Type B pancreatic cell (in vitro differentiated cells): ENCODE data around the gene DNAH8. TPM values are rescaled to one million over a fixed set of nuclear protein-coding genes. Genes with fewer than 3 reads are reported as not detected.

Source experiments
- DNase-seq: peaks from one replicate; pipeline ENCODE4 v3.0.0; 2021; ENCODE audit warnings: mixed read lengths; ENCODE audit not compliant: unreplicated experiment; ENCODE audit errors: extremely low spot score
- H3K27ac Mint-ChIP-seq: 2 replicates; pipeline ENCODE4 v1.8.0; 2021; ENCODE audit warnings: mild to moderate bottlenecking, mixed read lengths
- H3K27me3 Mint-ChIP-seq: 2 replicates; pipeline ENCODE4 v1.8.0; 2021; ENCODE audit warnings: mixed read lengths
- H3K36me3 Mint-ChIP-seq: 2 replicates; pipeline ENCODE4 v1.8.0; 2021; ENCODE audit warnings: mixed read lengths
- H3K4me1 Mint-ChIP-seq: one replicate; pipeline ENCODE4 v1.8.0; 2021; ENCODE audit warnings: mixed read lengths; ENCODE audit not compliant: unreplicated experiment
- H3K4me3 Mint-ChIP-seq: 2 replicates; pipeline ENCODE4 v1.8.0; 2021; ENCODE audit warnings: mild to moderate bottlenecking, mixed read lengths
- H3K9me3 Mint-ChIP-seq: 2 replicates; pipeline ENCODE4 v1.8.0; 2021; ENCODE audit warnings: mixed read lengths
- total RNA-seq: library from RNA; stranded (reverse); gene quantifications from 2 replicates; pipeline ENCODE4 v1.2.1, GENCODE V29; 2021; ENCODE audit warnings: low replicate concordance
- TF ChIP-seq, protein P1 (sequence below): fragments of 200-600 bp; sonication (generic); conservative IDR thresholded peaks from 2 replicates; pipeline ENCODE4 v1.5.0; 2021; ENCODE audit warnings: antibody characterized with exemption, mild to moderate bottlenecking

Gene DNAH8
- total RNA-seq, 1 donor from 2014 or later, result 0.05 TPM

DNA sequence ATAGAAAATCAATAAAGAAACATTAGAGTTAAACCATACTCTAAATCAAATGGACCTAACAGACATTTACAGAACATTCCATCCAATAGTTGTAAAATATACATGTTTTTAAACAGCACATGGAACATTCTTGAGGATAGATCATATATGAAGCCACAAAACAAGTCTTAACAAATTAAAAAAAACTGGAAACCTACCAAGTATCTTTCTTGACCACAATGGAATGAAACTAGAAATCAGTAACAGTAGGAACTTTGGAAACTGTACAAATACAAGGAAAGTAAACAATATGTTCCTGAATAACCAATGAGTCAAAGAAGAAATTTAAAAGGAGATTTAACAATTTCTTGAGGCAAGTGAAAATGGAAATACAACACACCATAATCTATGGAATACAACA, 242.3 kb downstream of the DNAH8 start:
- TF ChIP-seq, protein P1, sequence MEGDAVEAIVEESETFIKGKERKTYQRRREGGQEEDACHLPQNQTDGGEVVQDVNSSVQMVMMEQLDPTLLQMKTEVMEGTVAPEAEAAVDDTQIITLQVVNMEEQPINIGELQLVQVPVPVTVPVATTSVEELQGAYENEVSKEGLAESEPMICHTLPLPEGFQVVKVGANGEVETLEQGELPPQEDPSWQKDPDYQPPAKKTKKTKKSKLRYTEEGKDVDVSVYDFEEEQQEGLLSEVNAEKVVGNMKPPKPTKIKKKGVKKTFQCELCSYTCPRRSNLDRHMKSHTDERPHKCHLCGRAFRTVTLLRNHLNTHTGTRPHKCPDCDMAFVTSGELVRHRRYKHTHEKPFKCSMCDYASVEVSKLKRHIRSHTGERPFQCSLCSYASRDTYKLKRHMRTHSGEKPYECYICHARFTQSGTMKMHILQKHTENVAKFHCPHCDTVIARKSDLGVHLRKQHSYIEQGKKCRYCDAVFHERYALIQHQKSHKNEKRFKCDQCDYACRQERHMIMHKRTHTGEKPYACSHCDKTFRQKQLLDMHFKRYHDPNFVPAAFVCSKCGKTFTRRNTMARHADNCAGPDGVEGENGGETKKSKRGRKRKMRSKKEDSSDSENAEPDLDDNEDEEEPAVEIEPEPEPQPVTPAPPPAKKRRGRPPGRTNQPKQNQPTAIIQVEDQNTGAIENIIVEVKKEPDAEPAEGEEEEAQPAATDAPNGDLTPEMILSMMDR, result no peak
- no peaks in the 10 kb centered on the region for H3K4me1 Mint-ChIP-seq
- no peaks in the 10 kb centered on the region for H3K36me3 Mint-ChIP-seq
- peaks cover 3% of the 10 kb centered on the region for H3K9me3 Mint-ChIP-seq
- H3K27ac Mint-ChIP-seq, result no peak overlapping the region
- DNase-seq, result no peak
- H3K4me3 Mint-ChIP-seq, result no peak overlapping the region
- peaks cover 4% of the 10 kb centered on the region for H3K27me3 Mint-ChIP-seq

DNA sequence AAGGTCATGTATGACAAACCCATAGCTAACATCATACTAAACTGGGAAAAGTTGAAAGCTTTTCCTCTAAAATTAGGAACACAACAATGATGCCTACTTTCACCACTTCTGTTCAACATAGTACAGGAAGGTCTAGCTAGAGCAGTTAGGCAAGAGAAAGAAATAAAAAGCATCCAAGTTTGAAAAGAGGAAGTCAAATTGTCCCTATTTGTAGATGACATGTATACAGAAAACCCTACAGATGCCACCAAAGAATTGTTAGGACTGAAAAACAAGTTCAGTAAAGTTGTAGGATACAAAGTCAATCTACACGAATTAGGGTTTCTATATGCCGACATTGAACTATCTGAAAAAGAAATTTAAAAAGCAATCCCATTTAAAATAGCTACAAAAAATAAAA, 244.0 kb downstream of the DNAH8 start:
- H3K4me1 Mint-ChIP-seq, result no peaks in the 10 kb centered on the region
- H3K9me3 Mint-ChIP-seq, result peaks cover 3% of the 10 kb centered on the region
- TF ChIP-seq, protein P1, result no peak
- no peak for DNase-seq
- no peak overlapping the region for H3K4me3 Mint-ChIP-seq
- H3K27ac Mint-ChIP-seq, result no peak overlapping the region
- H3K27me3 Mint-ChIP-seq, result no peaks in the 10 kb centered on the region
- H3K36me3 Mint-ChIP-seq, result no peaks in the 10 kb centered on the region

DNA sequence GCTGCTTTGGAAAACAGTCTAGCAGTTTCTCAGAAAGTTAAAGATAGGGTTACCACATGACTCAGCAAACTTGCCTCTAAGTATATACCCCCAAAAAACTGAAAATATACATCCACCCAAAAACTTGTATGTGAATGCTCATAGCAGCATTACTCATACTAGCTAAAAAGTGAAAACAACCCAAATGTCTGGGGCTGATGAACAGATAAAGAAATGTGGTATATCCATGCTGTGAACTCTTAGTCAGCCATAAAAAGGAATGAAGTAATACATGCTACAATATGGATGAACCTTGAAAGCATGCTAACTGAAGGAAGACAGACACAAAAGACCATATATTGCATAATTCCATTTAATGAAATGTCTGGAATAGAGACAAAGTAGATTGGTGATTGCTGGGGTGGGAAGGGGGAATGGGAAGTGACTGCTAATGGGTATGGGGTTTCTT, 253.6 kb downstream of the DNAH8 start:
- no peaks in the 10 kb centered on the region for H3K36me3 Mint-ChIP-seq
- H3K27me3 Mint-ChIP-seq, result peaks cover 43% of the 10 kb centered on the region
- no peak overlapping the region for H3K4me3 Mint-ChIP-seq
- TF ChIP-seq, protein P1, result no peak
- no peak overlapping the region for H3K27ac Mint-ChIP-seq
- no peaks in the 10 kb centered on the region for H3K4me1 Mint-ChIP-seq
- no peak for DNase-seq
- H3K9me3 Mint-ChIP-seq, result no peaks in the 10 kb centered on the region

DNA sequence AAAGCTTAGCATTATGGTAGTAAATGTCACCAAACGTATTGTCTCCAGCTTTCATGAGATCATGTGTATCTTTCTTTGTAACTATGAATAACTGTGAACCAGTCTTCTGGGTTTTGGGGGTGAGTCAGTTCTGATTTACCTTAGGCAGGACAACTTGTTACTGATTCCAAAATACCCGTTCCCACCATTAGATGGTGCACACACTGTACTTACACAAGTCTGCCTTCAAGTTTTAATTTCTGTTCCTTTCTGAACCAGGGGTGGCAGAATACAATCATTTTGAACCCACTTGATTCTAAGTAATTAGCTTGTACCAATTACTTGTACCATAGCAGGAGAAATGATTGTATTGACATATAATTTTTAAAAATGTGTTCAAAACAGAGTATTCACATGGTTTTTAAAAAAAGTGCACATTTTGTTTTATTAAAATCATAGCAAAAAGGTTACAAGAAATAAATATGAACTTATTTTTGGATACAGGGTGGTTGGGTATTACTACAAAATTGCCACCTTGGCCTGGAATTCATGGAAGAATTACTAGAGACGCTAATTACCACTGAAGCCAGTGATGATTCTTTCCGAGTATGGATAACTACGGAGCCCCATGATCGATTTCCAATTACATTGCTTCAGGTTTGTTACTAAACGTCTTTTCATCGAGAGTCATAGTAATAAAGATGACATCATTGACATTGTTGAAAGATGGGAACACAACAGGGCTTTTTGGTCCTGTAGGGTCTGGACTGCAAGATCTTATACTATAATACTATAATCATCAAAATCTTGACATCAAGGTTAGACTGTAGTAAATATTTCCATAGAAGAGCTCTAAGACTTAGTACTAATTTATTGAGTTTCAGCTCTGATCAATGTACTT, 258.3 kb downstream of the DNAH8 start:
- H3K27me3 Mint-ChIP-seq, result peaks cover 53% of the 10 kb centered on the region

DNA sequence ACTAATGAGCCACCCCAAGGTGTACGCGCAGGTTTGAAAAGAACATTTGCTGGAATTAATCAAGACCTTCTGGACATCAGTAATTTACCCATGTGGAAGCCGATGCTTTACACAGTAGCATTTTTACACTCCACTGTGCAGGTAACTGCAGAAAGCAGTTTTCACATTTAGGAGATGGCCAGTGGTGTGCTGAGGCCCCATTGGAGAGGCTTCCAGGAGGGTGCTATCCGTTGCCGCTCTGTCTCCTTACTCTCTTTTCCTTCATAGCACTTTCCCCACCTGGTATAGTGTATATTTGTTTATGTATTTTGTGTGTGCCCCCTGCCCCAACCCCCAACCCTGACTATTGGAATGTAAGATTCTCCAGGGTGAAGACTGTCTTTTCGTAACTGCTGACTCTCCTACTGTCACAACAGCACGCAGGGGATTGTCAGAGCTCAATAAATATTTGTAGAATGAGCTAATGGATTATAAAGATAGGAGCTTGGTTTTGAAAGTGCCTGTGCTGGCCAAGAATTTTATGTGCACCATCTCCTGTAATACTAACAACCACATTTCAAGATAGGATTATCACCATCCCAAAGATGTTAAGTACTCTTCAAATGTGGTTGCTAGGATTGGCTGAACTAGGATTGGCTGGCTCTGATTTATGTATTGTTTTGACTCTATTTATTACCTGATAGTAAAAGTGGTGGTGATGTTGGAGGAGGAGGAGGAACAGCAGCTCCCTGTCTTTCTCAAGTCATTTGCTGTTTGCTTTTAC, 259.5 kb downstream of the DNAH8 start:
- Mint-ChIP-seq H3K36me3 (no peaks in the 10 kb centered on the region), H3K4me1 (peaks cover 8% of the 10 kb centered on the region), H3K9me3 (no peaks in the 10 kb centered on the region), H3K4me3 (no peak overlapping the region), H3K27ac (peak overlapping the region; percentile 77), H3K27me3 (peaks cover 49% of the 10 kb centered on the region)
- no peak for DNase-seq
- TF ChIP-seq, protein P1, result no peak

More for the DNA sequence above, 258.3 kb downstream of the DNAH8 start:
- H3K9me3 Mint-ChIP-seq, result no peaks in the 10 kb centered on the region
- TF ChIP-seq, protein P1, result peak; percentile 75
- DNase-seq, result no peak
- H3K27ac Mint-ChIP-seq, result no peak overlapping the region
- no peaks in the 10 kb centered on the region for H3K36me3 Mint-ChIP-seq
- H3K4me1 Mint-ChIP-seq, result peaks cover 8% of the 10 kb centered on the region
- H3K4me3 Mint-ChIP-seq, result no peak overlapping the region
